Keratinocyte (primary cell): ENCODE results near the gene SEC16A.
A peak's percentile ranks its signal among the peaks of the same experiment; 100 is the strongest.

Source experiments
- CTCF ChIP-seq, 3 experiments: IDR thresholded peaks in 1 of 3; conservative IDR thresholded peaks in 1 of 3; optimal IDR thresholded peaks in 1 of 3; 2 replicates in 2 of 3; 3 replicates in 1 of 3; pipeline versions ENCODE3 to v1.5.1; 2011; ENCODE audit warnings: low read length in 3 of 3, mild to moderate bottlenecking in 3 of 3, moderate library complexity in 2 of 3, control low read depth in 1 of 3, inconsistent platforms in 1 of 3; ENCODE audit not compliant: insufficient read depth in 2 of 3; ENCODE audit errors: extremely low read depth in 1 of 3
- EZH2 ChIP-seq: IDR thresholded peaks from one replicate; pipeline ENCODE4 v1.6.1; 2012; ENCODE audit warnings: inconsistent platforms, mild to moderate bottlenecking, low read length, moderate library complexity

GRCh38 chr9:136439481-136440408 lies 43.1 kb downstream of the SEC16A start, which contains the start of gene INPP5E:
- TF ChIP-seq EZH2 (no peak), CTCF (optimal IDR thresholded peaks at IDR 0.05 in 1 of 3, IDR thresholded peaks at IDR 0.05 in 1 of 3, conservative IDR thresholded peaks at IDR 0.05 in 1 of 3; ENCODE audit: extremely low read depth in 1 of 3, insufficient read depth in 2 of 3, low read length in 3 of 3) (peak in 2 of 3 experiments; percentile 61 to 70)
